Measurements from ENCODE around the gene ASAP3.

DNA sequence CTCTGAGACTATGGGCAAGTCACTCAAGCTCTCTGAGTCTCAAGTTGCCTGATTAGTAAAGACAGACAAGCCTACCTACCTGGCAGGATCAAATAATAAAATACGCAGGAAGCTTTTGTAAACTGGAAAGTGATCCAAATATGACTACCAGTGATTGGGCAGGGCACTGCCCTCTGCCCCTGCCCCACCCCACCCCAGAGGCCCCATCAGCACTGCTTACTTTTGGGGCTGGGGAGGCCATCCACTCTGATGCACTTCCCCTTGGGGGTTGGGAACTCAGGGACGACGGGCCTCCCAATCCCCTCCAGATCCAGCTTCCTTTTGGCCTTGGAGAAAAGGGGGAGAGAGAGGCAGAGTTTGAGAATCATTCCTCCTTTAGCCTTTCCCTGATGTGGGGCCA lies 40.2 kb upstream of the ASAP3 start:
- TF ChIP-seq, protein P1, sequence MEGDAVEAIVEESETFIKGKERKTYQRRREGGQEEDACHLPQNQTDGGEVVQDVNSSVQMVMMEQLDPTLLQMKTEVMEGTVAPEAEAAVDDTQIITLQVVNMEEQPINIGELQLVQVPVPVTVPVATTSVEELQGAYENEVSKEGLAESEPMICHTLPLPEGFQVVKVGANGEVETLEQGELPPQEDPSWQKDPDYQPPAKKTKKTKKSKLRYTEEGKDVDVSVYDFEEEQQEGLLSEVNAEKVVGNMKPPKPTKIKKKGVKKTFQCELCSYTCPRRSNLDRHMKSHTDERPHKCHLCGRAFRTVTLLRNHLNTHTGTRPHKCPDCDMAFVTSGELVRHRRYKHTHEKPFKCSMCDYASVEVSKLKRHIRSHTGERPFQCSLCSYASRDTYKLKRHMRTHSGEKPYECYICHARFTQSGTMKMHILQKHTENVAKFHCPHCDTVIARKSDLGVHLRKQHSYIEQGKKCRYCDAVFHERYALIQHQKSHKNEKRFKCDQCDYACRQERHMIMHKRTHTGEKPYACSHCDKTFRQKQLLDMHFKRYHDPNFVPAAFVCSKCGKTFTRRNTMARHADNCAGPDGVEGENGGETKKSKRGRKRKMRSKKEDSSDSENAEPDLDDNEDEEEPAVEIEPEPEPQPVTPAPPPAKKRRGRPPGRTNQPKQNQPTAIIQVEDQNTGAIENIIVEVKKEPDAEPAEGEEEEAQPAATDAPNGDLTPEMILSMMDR (IDR thresholded peaks at IDR 0.05), result no peak
- TF ChIP-seq POLR2A (IDR thresholded peaks at IDR 0.05), result no peak
- TF ChIP-seq EP300 (IDR thresholded peaks at IDR 0.05), result no peak
- no peak for TF ChIP-seq POLR2AphosphoS5 (IDR thresholded peaks at IDR 0.05)
